Osteoblast (primary cell): ENCODE data around the gene RGL2. TPM values are rescaled to one million over a fixed set of nuclear protein-coding genes. Genes with fewer than 3 reads are reported as not detected.

Experiments used
- DNase-seq: peaks from one replicate; pipeline ENCODE4 v3.0.0; 2011; ENCODE audit warnings: low spot score, mixed read lengths; ENCODE audit not compliant: insufficient read length; ENCODE audit errors: missing footprints
- H2AFZ ChIP-seq: 2 replicates; pipeline ENCODE4 v1.6.0; 2011; ENCODE audit warnings: mild to moderate bottlenecking, low read length
- H3K27ac ChIP-seq: 2 replicates; pipeline ENCODE4 v1.5.1; 2011; ENCODE audit warnings: mild to moderate bottlenecking, low read depth, low read length, moderate library complexity
- H3K27me3 ChIP-seq: 2 replicates; pipeline ENCODE4 v1.6.0; 2012; ENCODE audit warnings: mild to moderate bottlenecking, control low read depth, inconsistent platforms, low read length, moderate library complexity; ENCODE audit not compliant: insufficient read depth
- H3K36me3 ChIP-seq: 2 replicates; pipeline ENCODE4 v1.5.1; 2011; ENCODE audit warnings: mild to moderate bottlenecking, low read length, control low read depth, moderate library complexity; ENCODE audit not compliant: insufficient read depth
- H3K4me1 ChIP-seq: 2 replicates; pipeline ENCODE4 v1.5.1; 2011; ENCODE audit warnings: mild to moderate bottlenecking, low read length, control low read depth, moderate library complexity; ENCODE audit not compliant: insufficient read depth
- H3K4me2 ChIP-seq: 2 replicates; pipeline ENCODE4 v1.6.0; 2011; ENCODE audit warnings: mild to moderate bottlenecking, low read length; ENCODE audit not compliant: insufficient read depth
- H3K4me3 ChIP-seq: fragments of 200-600 bp; sonication (generic); 3 replicates; pipeline ENCODE4 v1.5.1; 2012; ENCODE audit warnings: mild to moderate bottlenecking, low read length, inconsistent platforms; ENCODE audit not compliant: insufficient read depth
- H3K79me2 ChIP-seq: 2 replicates; pipeline ENCODE4 v1.6.0; 2012; ENCODE audit warnings: mild to moderate bottlenecking, low read length, control low read depth, inconsistent platforms; ENCODE audit not compliant: insufficient read depth
- H3K9me3 ChIP-seq: 2 replicates; pipeline ENCODE4 v1.5.1; 2011; ENCODE audit warnings: low read depth, low read length, control low read depth
- H4K20me1 ChIP-seq: 2 replicates; pipeline ENCODE4 v1.6.0; 2012; ENCODE audit warnings: mild to moderate bottlenecking, low read length, control low read depth; ENCODE audit not compliant: insufficient read depth
- total RNA-seq: library from RNA; depleted of rRNA; stranded (reverse); fragments of >200 nt; gene quantifications from 2 replicates; pipeline ENCODE4 v1.2.3, GENCODE V29; 2012
- TF ChIP-seq, protein P1 (sequence below): IDR thresholded peaks from 2 replicates; pipeline ENCODE4 v1.5.1; 2011; ENCODE audit warnings: mild to moderate bottlenecking, low read depth, low read length, moderate library complexity; ENCODE audit errors: extremely low read depth

The RGL2 gene
- total RNA-seq, 1 donor = 35.5 TPM

DNA sequence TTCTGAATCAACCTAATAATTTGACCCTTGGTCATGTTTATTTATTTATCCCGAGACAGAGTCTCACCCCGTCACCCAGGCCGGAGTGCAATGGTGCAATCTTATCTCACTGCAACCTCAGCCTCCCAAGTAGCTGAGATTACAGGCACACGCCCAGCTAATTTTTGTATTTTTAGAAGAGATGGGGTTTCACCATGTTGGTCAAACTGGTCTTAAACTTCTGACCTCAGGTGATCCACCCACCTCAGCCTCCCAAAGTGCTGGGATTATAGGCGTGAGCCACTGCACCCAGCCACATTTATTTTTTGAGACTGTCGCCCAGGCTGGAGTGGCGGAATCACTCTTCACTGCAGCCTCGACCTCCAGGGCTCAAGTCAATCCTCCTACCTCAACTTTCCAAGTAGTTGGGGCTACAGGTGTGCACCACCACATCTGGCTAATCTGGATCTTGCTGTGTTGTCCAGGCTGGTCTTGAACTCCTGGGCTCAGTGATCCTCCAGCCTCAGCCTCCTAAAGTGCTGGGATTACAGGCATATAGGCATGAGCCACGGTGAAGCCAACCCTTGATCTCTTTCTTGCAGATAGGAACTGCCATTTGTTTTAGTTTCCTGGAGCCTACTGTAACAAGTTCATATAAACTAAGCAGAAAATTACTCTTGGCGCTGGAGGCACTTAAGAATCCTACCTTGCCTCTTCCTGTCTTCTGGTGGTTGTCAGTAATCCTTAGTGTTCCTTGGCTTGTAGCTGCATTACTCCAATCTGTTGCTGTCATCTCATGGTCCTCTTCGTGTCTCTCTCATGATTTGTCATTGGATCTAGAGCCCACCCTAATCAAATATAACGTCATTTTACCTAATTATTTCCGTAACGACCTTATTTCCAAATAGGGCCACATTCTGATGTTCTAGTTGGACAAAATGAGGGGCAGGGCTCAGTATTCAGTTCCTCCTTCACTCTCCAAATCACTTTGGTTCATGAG is 24.5 kb downstream of the RGL2 start:
- no peaks in the 10 kb centered on the region for H3K27me3 ChIP-seq
- peak overlapping the region; percentile 95 for H3K27ac ChIP-seq
- DNase-seq = no peak
- peak overlapping the region; percentile 99 for H3K4me2 ChIP-seq
- H3K9me3 ChIP-seq = no peaks in the 10 kb centered on the region
- peaks cover 48% of the 10 kb centered on the region for H3K4me1 ChIP-seq
- H3K79me2 ChIP-seq = peaks cover 58% of the 10 kb centered on the region
- peaks cover 55% of the 10 kb centered on the region for H3K36me3 ChIP-seq
- no peak overlapping the region for H2AFZ ChIP-seq
- H3K4me3 ChIP-seq = peak overlapping the region; percentile 89
- TF ChIP-seq, protein P1, sequence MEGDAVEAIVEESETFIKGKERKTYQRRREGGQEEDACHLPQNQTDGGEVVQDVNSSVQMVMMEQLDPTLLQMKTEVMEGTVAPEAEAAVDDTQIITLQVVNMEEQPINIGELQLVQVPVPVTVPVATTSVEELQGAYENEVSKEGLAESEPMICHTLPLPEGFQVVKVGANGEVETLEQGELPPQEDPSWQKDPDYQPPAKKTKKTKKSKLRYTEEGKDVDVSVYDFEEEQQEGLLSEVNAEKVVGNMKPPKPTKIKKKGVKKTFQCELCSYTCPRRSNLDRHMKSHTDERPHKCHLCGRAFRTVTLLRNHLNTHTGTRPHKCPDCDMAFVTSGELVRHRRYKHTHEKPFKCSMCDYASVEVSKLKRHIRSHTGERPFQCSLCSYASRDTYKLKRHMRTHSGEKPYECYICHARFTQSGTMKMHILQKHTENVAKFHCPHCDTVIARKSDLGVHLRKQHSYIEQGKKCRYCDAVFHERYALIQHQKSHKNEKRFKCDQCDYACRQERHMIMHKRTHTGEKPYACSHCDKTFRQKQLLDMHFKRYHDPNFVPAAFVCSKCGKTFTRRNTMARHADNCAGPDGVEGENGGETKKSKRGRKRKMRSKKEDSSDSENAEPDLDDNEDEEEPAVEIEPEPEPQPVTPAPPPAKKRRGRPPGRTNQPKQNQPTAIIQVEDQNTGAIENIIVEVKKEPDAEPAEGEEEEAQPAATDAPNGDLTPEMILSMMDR = no peak
- peaks cover 50% of the 10 kb centered on the region for H4K20me1 ChIP-seq

DNA sequence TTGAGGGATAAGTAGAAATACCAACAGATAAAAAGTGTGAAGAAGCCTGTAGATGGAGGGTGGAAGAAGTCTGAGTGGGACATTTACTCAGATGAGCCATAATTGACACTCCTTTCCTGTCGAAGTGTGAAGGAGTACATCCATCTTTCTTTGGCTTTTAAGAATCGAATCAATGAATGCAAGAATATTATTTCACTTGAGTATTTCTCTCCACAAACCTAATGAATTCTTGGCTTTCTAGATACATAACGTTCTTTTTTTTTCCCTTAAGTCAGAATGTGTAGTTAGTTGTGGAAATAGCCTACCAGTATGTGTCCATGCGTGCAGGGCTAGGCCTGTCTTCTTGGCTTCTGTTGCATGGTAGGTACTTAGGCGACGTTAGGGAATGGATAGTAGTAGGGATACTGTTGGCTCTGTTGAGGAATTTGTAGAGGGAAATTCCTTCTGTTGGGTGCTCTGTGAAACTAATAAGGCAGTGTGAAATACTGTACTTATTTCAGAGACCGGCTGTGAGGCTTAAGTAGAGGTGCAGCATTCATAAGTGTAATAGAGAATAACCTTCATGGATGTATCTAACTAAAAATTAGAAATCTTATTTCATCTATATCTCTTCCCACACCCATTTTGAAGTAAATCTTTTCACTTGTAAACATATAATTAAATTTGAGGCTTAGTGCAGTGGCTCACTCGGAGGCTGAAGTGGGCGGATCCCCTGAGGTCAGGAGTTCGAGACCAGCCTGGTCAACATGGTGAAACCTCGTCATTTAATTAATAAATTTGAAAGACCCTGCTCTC is 25.4 kb downstream of the RGL2 start:
- peaks cover 48% of the 10 kb centered on the region for H3K4me1 ChIP-seq
- H3K9me3 ChIP-seq = no peaks in the 10 kb centered on the region
- peak overlapping the region; percentile 99 for H3K4me2 ChIP-seq
- H3K79me2 ChIP-seq = peaks cover 58% of the 10 kb centered on the region
- no peak overlapping the region for H2AFZ ChIP-seq
- H3K36me3 ChIP-seq = peaks cover 57% of the 10 kb centered on the region
- DNase-seq = no peak
- peak overlapping the region; percentile 89 for H3K4me3 ChIP-seq
- H3K27ac ChIP-seq = peak overlapping the region; percentile 95
- peaks cover 50% of the 10 kb centered on the region for H4K20me1 ChIP-seq
- TF ChIP-seq, protein P1 = no peak
- H3K27me3 ChIP-seq = no peaks in the 10 kb centered on the region

DNA sequence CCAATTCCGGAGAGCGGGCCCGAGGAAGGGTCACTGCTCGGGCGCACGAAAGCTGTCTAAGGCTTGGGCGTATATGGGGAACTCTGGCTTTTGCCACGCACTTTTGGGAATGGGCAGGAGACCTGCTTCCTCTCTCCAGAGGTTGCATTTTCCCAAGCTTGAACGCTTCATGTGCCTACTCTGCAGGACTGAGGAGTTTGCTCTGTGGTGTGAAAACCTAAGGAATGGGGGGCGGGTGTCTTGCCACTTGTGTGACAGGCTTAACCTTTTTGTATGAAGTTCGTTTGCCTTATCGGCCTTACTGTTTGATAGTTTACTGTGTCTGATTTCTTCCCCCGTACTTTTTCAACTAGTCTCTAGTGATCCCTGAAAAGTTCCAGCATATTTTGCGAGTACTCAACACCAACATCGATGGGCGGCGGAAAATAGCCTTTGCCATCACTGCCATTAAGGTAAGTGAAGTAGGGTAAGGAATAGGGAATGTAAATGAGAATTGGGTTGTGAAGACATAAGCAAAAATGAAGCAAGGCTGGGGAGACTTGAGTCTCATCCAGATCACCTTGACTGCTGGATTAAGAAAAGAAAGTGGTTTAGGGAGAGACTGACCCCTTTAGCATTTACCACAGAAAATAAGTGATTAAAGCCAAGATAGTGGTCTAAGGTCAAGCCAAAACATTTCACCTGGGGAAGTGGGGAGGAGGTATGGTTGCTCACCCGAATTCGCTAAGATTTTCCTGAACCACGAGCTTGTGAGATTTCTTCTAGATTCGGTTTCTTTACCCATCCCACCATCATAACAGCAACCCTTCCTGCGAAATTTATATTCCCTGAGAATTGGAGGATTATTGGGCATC is 26.2 kb downstream of the RGL2 start:
- TF ChIP-seq, protein P1 = no peak
- H4K20me1 ChIP-seq = peaks cover 47% of the 10 kb centered on the region
- H3K4me2 ChIP-seq = peak overlapping the region; percentile 99
- no peaks in the 10 kb centered on the region for H3K27me3 ChIP-seq
- peaks cover 66% of the 10 kb centered on the region for H3K36me3 ChIP-seq
- peaks cover 48% of the 10 kb centered on the region for H3K4me1 ChIP-seq
- peak overlapping the region; percentile 95 for H3K27ac ChIP-seq
- no peaks in the 10 kb centered on the region for H3K9me3 ChIP-seq
- DNase-seq = no peak
- peak overlapping the region; percentile 100 for H2AFZ ChIP-seq
- peaks cover 58% of the 10 kb centered on the region for H3K79me2 ChIP-seq
- peak overlapping the region; percentile 89 for H3K4me3 ChIP-seq
